Measurements from ENCODE around the gene NMNAT2.

DNA sequence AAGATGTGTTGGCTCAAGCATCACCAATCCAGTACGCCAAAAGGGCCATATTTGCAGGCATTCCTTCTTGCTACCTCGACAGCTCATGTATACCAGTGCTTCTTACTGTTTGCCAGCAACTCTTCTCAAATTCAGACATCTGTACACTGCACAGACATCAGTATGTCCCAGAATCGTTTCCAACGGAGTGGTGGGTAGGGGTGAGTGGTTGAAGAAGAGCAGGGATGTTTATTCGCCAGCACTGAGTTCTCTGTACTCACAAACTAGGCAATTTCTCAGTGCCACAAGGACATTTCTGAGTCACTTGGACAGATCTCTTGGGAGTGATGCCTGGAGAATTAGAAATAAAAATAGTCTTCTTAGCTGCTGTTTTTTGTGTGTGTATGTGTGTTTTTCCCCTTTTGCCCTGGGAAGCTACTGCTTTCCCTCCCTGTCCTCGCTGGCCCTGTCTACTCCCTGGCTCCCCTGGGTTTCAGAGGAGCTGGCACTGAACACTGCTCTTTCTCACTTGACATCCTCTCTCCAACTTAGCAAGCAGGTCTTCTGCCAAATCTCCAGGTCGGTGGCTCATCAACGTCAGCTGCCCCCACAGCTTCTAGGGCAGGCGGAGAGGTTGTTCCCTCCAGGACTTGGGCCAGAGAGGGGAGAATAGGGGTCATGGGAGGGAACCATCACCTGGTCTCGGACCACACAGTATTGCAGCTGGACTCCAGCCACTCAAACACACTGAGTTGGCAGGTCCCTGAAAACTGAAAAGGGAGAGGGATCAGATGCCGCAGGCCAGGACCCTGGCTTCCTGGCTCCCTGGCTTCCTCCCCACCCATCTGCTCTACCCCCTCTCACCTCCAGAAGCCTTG, 90.5 kb downstream of the NMNAT2 start:
- no peak for TF ChIP-seq POLR2A (IDR thresholded peaks at IDR 0.05)
- TF ChIP-seq, protein P1, sequence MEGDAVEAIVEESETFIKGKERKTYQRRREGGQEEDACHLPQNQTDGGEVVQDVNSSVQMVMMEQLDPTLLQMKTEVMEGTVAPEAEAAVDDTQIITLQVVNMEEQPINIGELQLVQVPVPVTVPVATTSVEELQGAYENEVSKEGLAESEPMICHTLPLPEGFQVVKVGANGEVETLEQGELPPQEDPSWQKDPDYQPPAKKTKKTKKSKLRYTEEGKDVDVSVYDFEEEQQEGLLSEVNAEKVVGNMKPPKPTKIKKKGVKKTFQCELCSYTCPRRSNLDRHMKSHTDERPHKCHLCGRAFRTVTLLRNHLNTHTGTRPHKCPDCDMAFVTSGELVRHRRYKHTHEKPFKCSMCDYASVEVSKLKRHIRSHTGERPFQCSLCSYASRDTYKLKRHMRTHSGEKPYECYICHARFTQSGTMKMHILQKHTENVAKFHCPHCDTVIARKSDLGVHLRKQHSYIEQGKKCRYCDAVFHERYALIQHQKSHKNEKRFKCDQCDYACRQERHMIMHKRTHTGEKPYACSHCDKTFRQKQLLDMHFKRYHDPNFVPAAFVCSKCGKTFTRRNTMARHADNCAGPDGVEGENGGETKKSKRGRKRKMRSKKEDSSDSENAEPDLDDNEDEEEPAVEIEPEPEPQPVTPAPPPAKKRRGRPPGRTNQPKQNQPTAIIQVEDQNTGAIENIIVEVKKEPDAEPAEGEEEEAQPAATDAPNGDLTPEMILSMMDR (IDR thresholded peaks at IDR 0.05) = no peak
- TF ChIP-seq POLR2AphosphoS5 (IDR thresholded peaks at IDR 0.05) = peak; percentile 74 to 95 (median 90)
- peak in 3 of 4 donors; percentile 65 to 80 (median 69) for TF ChIP-seq EP300 (IDR thresholded peaks at IDR 0.05)
